GM21786 (cell line): ENCODE data around the gene ADGRB2.

Experiments used
- ATAC-seq: cut with Tn5 transposase; IDR thresholded peaks from one replicate; pipeline ENCODE4 v1.9.1; 2021; ENCODE audit not compliant: unreplicated experiment

Gene ADGRB2

DNA sequence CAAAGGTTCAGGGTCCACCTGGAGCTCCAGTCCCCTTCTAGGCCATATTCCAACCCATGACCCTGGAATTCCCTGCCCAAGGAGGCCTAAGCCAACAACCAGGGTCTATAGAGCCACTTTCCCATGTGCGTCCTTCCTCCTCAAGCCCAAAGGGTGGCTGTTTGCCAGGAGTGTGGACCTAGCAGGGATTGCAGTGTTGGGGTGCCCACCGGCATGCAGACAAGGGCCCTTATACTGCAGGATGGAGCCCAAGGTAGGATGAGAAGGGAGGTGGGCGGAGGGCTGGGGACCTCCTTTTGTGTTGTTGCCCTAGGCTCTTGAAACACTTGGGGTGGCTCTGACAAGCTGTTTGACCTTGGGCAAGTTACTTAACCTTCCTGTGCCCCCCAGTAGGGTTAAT, 19.7 kb upstream of the ADGRB2 start:
- no peak for ATAC-seq

DNA sequence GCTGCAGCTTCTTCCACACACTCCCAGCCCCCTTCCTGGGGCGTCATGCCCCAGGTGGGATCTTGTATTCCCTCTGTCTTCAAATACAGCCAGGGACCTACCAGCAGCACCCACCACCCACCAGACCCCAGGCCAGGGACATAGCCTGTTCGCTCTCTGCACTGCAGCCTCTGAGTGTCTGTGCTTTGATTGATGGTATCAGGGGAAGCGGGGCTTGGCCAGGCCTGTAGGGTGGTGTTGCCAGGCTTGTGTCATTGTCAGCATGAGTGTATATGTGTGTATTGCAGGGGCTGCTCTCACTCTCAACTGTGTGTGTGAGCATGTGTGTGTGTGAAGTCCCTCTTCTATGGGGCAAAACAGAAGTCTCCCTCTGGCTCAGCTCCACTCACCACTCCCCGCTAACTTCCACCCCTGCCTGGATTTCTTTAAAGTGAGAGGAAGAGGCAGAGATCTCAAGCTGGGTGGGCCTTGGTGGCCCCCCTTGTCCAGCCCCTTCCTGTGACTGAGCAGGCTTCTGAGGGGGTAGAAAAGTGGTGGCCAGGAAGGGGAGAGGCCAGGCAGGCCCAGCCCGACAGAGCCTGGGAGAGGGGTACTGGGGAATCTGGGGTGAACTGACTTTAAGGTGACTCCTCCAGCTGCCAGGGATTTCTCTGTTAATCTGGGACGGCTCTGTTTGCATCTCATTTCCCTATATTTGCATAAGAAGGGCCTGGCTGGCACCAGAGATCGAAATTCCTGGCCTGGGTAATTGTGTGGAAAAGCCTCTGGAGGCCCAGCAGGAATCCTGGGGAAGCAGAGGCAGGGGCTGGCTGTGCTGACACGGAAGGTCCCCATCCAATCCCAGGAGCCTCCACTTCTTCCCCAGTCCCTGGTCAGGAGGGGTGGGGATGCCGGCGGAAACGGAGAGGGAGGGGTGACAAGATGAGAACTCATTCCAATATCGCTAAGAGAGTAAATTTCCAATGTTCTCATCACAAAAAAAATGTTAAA, 18.6 kb upstream of the ADGRB2 start:
- ATAC-seq = no peak

DNA sequence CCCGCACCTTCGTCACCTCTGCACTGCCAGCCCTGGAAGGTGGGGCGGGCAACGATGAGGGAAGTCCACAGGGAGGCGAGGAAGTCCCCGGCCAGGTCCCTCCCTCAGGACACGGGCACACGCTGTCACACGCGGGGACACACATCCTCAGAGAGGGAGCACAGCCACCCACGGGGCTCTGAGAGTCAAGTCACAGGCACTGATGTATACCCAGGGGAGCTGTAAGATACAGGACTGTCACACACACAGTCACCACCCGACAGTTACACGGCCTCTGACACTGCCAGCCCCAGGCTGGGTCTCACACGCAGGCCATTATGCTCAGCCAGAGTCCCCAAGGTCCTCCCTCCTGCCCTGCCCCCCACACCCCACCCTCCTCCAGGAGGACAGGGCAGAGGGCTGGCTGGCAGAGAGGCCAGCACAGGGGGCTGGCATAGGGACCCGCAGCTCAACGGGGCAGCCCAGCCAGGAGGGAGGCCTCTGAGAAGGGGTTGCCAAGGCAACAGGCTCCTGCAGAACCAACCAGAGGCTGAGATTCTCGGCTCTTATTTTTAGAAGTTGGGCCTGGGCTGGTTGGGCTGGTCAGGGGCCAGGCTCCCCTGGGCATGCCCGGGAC, 17.7 kb upstream of the ADGRB2 start:
- no peak for ATAC-seq

DNA sequence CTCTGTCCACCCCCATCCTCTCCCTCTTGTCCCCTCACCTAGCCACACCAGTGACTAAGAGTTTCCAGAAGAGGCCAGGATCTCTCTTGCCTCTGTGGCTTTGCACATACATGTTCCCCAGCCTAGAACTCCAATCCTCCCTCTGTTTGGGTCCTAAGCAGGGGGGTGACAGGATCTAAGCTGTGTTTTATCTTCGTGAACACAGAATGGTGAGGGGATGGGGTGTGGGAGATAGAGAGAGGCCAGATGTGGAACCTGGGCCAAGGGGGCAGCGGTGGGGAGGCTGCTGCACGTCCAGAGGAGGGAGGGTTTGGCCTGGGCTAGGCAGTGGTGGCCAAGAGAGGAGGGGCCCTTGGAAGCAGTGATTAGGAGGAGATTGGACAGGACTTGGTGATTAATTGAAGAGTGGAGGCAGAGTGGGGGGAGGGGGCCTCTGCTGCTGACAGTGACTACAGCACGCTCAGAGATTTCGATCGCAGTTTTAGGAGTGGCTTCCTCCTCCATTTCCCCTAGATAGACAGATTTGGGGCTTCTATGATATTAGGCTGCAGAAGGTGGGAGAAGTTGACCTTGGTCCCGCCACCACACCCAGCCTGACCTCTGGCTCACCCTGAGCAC, 17.1 kb upstream of the ADGRB2 start:
- ATAC-seq = no peak

DNA sequence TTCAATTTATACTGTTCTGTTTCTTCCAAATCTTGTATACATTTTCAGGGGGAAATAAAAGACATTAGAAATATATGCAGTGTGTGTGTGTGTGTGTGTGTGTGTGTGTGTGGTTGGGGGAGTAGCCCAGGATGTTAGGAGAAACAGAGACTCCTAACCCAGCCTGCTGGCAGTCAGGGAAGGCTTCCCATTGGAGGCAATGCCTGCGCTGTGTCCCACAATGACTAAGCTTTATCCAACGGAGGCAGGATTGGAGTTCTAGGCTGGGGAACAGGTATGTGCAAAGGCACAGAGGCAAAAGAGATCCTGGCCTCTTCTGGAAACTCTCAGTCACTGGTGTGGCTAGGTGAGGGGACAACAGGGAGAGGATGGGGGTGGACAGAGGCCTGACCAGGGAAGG, 16.5 kb upstream of the ADGRB2 start:
- no peak for ATAC-seq

DNA sequence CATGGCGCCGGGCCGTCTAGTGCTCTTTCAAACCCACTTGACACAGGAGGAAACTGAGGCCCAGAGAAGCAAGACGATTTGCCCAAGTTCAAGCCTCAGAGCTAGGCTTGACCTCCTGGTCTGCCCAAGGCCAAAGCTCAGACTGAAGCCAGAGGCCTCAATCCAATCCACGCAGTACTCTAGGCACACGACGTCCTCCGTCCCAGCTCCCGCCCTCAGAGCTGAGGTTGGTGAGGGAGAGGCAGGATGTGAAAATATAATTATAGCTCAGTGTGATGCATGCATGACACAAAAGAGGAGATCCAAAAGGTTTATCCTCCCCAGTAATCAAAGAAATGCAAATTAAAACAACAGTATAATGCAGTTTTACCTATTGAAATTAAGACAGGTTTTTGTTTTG, 15.5 kb upstream of the ADGRB2 start:
- ATAC-seq = no peak

DNA sequence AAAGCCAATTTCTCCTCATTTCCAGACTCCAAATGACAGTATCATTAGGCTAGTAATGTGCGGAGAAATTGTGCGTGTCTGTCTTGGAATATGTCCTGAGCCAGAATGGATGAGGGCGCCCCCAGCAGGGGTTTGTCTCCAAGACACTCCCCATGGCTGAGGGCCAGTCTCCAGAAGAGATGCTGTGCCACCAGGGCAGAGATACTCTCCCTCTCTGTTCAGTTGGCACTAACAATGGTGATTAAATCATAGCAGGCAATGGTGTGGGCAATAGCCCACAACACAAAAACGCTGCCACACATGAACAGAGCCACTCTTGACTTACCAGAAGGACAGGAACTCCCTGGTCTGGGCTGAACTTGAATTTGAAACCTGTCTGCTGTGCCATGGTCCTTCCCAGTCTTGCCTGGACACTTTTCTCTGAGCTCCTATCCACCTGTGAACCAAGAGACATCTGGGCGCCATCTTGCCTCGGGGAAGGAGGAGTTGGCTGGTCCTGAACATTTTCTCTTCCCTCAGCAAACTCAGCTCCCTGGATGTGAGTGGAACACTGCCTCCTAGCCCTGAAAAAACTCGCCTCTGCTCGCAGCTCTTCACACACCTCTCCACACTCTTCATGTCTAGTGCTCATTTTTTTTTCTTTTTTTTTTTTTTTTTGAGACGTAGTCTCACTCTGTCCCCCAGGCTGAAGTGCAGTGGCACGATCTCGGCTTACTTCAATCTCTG, 14.8 kb upstream of the ADGRB2 start:
- no peak for ATAC-seq

DNA sequence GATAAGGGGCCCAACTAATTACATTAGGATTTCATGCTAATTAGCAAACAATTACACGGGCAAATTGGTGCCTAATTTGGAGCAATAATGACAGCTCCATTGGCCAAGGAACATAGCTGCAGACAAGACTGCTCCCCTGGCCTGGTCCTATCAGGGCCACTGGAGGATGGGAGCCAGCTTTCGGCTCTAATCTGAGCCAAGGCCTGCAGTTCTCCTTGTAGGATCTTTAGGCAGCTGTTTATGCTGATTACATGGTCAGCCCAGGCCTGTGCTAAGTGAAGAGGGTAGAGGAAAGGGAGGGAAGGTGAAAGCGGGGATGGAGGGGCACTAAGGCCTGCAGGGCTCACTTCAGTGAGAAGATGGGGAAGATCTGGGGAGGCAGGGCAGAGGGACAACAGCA, 12.4 kb upstream of the ADGRB2 start:
- ATAC-seq = no peak

DNA sequence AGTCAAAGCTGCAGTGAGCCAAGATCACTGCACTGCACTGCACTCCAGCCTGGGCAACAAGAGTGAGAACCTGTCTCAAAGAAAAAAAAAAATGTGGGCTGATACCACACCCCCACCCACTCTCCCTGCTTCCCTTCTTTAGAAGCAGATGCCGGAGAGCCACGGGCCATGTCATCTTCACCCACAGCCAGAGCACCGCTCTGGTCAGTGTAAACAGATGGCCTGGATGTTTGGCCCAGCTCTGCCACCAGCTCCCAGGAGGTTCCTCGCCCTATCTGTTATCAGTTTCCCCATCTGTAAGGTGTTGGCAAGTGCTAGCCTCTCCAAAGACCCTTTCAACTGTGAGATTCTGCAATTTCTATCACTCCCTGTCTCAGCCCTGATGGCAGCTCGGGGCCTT, 11.9 kb upstream of the ADGRB2 start:
- no peak for ATAC-seq

DNA sequence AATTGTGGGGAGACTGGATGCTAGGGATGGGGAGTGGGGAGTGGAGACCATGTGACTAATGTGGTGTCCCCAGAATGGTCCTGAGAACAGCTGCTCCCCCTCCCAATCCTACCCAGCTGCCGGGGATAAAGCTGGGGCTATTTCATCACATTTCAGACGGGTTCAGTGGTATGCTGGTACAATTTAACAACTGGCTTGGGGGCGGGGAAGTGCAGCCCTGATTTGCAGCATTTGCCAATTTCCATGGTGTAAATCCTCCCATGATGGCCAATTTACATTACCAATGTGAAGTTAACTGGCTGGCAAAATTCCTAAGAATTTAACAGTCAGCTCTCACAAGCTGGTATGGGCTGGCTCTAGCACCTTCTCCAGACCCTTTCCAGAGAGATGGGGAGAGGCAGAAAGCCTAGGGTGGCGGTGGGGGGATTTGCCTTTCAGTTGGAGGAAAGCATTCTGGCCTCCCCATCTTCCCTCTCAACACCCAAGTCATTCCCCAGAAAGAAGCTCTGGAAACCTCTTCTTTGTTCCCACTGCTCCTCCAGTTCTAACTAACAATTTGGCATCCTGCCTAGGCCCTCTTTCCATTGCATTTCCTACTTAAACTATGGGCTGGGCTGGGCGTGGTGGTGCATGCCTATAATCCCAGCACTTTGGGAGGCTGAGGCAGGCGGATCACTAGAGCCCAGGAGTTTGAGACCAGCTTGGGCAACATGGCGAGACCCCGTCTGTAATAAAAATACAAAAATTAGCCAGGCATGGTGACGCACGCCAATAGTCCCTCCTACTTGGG, 11.3 kb upstream of the ADGRB2 start:
- ATAC-seq = no peak

DNA sequence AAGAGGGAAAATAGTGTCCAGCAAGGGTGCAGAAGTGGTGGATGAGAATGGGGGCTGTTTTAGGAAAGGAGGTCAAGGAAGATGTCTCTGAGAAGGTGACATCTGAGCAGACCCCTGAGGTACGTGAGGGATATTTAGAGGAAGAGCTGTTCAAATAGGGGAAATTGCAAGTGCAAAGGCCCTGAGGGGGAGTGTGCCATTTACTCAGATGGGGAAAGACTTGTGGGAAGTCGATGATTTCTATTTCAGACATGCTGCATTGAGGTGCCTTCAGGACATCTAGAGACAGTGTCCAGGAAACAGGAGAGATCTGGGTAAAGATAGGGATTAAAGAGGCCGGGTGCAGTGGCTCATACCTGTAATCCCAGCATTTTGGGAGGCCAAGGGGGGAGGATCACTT, 10.4 kb upstream of the ADGRB2 start:
- ATAC-seq = no peak

DNA sequence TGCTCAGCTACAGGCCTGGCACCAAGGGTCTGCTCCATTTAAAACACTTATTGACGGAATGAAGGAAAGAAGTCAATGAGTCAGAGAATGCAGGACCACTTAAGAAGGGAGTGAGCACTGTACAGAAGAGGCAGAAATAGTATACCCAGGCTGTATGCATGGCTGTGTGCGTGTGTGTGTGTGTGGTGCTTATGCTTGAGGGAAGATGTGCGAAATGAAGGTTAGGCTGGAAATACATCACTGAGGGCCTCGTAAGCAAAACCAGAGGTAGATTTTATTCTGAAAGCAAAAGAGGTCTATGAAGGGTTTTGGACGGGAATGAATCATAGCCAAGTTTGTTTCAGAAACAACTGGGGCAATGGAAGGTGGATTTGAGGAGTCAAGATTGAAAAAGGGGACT, 9.7 kb upstream of the ADGRB2 start:
- ATAC-seq = no peak

DNA sequence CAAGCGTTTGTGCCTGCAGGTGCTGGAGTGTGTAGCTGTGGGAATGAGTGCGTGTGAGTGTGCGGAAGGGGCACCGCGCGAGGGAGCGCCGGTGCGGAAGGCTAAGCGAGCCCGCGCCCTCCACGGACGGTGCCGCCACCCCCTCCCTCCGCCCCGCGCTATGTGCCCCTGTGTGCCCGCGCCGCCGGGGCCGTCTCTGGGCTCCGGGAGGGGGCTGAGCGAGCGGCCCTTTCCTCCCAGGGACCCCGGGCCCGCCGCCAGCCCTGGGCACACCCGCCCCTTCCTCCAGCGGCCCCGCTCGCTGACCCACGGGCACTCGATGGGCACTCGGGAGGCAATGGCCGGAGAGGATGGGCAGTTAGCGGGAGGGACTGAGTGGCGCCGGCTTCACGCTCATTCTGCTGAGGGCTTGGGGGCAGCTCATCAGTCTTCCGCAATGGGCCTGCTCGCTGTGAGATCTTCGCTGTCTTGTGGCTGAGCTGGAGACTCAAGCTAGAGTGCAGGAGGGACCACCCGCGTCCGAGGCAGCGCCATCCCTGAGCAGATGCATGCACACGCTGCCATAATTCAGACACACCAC, 8.6 kb upstream of the ADGRB2 start:
- no peak for ATAC-seq

DNA sequence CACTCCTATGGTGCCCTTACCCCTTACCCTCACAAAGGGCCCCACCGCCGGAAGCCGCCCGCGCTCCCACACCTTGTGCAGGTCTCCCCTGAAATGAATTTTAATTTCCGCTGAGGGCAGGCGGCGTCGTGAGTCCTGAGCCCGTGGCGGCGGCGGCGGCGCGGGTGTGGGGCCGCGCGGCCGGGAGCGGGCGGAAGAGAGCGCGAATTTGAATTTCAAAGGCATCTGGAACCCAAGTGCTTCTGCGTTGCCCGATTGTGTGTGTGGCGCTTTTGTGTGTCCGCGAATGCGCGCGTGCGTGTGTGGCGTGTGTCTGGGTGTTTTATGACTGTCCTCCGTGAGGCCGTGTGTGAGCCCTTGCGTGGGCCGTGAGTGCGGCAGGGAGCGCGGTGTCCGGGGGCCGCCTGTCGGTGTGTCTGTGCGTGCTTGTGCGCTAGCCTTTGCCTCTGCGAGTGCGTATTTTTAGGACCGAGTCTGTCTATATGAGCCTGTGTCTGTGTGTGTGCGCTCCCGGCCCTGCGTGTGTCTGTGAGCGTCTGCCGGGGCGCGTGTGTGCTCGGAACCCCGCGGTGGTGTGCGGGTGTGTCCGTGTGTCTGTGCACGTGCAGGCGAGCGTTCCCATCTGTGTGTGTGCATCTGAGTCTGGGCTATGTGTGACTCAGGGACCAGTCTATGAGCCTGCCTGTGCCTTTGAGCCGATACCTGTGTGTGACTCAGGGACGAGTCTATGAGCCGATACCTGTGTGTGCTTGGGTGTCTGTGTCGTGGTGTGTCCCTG, 7.9 kb upstream of the ADGRB2 start:
- ATAC-seq = no peak

DNA sequence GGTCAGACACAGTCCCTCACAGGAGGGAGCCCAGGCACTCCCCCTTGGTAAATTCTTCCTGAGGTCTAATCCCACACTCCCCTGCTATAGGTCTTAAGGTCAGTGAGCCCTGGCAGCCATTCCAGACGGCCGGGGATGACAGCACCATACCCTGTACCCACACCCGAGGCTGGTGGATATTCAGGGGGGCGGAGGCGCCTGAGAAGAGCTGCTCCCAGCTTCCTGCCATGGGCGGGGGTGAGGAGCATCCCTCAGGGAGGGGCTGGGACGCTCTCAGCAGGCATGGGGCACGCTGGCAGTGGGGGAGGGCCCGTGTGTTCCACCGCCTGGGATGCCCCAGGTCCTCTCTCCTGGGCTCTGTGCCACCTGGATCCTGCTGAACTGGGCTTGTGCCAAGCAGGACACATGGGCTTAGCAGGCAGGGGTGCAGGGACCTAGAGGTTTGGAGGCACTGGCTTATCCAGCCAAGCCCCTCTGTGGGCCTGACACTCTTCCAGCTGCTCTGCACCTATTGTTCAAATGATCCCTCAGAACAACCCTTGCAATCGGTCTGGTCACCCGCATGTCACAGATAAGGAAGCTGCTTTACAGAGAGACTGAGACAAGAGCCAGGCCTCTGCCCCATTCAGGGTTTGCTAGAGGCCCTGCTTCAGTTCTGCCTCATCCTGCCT, 5.7 kb upstream of the ADGRB2 start:
- no peak for ATAC-seq

DNA sequence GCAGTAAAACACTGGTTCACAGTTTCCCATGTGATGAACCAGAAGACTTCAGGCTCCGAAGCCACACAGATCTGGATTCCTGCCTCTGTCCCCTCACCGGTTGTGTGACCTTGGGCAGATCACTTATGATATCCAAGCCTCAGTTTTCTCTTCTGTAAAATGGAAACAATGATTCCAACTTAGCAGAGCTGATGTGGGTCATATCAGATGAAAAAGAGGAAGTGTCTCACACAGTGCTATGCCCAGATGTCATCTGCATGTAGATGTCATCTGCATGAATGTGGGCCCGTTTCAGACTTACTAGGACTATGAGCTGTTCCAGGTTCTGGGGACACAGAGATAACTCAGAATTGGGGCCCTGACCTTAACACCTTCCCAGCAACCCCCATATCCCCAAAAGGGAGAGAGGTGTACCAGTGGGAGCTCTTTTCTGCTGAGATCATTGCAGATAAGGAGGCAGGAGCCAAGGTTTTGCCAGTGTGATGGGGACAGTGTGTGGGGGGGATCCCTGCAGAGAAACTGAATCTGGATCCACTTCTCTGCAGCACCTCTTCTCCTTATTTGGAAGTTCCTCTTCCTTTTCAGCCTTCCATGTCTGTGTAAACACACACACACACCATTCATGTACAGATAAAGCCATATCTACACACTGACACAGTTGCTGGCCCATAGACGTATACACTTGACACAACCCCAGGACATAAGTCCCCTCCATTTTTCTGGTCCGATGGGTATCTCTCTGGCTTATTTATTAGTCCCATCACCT, 5.0 kb upstream of the ADGRB2 start:
- ATAC-seq = no peak

DNA sequence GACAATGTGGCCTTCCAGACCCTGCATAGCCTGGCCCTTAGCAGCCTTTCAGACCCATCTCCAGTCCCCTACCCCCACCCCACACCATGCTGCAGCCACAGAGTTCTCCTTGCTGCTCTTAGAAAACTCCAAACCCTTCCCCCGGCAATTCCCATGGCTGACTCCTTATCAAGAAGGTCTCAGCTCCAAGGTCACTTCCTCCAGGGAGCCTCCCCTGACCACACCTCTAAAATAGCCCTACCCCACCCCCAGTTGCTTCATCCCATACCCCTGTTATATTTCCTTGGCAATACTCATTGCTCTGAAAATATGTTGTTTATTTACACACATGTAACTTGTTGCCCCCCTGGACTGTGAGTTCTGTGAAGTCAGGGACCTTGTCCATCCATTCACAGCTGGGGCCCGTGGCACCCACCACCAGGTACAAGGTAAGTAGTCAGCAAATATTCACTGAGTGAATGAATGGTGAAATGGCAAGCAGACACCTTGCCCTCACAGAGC, 4.3 kb upstream of the ADGRB2 start:
- ATAC-seq = no peak

DNA sequence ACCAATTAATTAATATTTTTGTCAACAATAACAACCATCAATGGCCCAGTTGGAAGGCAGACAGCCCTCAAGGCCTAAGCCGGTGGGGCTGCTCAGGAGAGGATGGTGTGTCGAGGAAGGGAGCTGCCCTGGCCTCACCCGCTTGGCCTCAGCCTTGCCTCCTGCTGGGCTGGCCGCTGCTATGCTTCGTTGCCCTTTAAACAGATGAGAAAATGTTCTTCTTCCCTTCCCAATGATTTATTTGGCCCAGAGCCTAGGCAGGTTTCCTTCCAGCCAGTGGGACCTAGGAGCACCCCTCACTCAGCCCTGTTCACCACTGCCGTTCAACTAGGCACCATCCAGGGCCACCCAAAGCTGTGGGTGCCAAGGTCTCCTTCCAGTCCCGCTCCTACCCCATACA, 3.1 kb upstream of the ADGRB2 start:
- no peak for ATAC-seq
